ENCODE measurements around the gene SPEG.

DNA sequence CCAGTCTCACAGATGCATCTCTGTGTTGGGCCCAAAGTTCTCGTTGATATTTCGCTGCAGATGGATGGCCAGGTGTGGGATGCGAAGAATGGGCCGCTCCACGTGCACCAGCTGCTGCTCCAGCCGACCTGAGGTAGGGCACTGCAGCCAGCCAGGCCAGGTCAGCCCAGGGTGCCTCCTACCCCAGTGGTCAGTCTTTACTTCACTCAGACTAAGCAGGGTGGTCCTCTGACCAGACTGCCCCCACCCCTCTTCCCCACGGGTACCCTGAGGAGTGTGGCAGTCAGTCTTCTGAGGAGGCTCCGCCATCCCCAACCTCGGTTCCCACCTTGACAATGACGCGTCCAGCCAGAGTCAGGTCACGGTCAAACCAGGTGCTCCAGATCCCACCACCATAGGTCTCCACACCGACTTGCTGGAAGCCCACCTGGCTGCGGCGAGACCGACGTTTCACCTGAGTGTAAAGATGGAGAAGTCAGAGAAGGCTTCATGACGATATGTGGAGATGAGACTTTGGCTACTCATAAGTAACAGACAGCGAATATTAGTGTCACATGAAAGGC is 48.6 kb upstream of the SPEG start:
- no peak for TF ChIP-seq EZH2phosphoT487 (IDR thresholded peaks at IDR 0.05; ENCODE audit: borderline replicate concordance, low read length)
- TF ChIP-seq, protein P1, sequence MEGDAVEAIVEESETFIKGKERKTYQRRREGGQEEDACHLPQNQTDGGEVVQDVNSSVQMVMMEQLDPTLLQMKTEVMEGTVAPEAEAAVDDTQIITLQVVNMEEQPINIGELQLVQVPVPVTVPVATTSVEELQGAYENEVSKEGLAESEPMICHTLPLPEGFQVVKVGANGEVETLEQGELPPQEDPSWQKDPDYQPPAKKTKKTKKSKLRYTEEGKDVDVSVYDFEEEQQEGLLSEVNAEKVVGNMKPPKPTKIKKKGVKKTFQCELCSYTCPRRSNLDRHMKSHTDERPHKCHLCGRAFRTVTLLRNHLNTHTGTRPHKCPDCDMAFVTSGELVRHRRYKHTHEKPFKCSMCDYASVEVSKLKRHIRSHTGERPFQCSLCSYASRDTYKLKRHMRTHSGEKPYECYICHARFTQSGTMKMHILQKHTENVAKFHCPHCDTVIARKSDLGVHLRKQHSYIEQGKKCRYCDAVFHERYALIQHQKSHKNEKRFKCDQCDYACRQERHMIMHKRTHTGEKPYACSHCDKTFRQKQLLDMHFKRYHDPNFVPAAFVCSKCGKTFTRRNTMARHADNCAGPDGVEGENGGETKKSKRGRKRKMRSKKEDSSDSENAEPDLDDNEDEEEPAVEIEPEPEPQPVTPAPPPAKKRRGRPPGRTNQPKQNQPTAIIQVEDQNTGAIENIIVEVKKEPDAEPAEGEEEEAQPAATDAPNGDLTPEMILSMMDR (IDR thresholded peaks at IDR 0.05; ENCODE audit: low read depth, low read length, poor library complexity, severe bottlenecking), result no peak

Measured in DOHH2 (cell line).